KG1 (cell line): Measurements from ENCODE around the gene LMTK3.

Source experiments
- DNase-seq: peaks from one replicate; lab custom pipeline; 2025; lab: John Stamatoyannopoulos, UW

The LMTK3 gene, protein sequence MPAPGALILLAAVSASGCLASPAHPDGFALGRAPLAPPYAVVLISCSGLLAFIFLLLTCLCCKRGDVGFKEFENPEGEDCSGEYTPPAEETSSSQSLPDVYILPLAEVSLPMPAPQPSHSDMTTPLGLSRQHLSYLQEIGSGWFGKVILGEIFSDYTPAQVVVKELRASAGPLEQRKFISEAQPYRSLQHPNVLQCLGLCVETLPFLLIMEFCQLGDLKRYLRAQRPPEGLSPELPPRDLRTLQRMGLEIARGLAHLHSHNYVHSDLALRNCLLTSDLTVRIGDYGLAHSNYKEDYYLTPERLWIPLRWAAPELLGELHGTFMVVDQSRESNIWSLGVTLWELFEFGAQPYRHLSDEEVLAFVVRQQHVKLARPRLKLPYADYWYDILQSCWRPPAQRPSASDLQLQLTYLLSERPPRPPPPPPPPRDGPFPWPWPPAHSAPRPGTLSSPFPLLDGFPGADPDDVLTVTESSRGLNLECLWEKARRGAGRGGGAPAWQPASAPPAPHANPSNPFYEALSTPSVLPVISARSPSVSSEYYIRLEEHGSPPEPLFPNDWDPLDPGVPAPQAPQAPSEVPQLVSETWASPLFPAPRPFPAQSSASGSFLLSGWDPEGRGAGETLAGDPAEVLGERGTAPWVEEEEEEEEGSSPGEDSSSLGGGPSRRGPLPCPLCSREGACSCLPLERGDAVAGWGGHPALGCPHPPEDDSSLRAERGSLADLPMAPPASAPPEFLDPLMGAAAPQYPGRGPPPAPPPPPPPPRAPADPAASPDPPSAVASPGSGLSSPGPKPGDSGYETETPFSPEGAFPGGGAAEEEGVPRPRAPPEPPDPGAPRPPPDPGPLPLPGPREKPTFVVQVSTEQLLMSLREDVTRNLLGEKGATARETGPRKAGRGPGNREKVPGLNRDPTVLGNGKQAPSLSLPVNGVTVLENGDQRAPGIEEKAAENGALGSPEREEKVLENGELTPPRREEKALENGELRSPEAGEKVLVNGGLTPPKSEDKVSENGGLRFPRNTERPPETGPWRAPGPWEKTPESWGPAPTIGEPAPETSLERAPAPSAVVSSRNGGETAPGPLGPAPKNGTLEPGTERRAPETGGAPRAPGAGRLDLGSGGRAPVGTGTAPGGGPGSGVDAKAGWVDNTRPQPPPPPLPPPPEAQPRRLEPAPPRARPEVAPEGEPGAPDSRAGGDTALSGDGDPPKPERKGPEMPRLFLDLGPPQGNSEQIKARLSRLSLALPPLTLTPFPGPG (N-terminal part only)

GRCh38 chr19:48511800-48512503 lies at the start of gene LMTK3:
TSS of gene LMTK3 (minus strand) at chr19:48511835. CDS start at chr19:48511576, 259 bp downstream.
- no peak for DNase-seq

- DNase-seq: no peak
Measured at GRCh38 chr19:48561412-48561811, 49.8 kb upstream of the LMTK3 start.

- no peak for DNase-seq
Measured at GRCh38 chr19:48560095-48560530, 48.5 kb upstream of the LMTK3 start.

DNA sequence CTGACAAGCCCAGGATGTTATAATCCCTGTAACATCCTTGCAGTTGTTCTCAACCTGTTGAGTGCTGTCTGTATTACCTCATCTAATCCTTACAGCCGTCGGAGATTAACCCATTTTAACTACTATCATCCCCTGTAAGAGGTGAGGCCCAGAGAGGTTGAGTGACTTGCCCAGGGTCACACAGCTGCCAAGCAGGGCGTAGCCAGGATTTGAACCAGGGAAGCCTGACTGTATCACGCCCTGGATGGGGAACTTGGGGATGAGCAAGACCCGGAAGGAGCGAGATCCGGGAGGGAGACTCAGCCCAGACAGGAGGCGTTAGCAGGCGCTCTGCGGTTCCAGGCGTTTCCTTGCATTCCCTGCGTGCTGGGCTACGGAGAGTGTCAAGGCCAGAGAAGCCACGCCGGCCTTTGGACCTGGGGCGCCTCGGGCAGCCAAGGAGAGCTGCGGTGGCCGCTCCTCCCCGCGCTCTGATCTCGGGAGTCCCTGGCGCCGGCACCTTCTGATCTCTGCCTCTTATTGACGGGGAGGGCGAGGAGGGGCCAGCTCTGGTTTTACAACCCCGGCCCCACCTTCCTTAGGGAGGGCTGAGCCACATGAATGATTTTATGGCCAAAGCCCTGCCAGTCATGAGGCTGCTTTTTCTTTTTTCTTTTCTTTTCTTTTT lies 46.5 kb upstream of the LMTK3 start:
- DNase-seq: no peak

GRCh38 chr19:48556825-48557224 lies 45.2 kb upstream of the LMTK3 start:
- no peak for DNase-seq

GRCh38 chr19:48556163-48556562 lies 44.5 kb upstream of the LMTK3 start:
- DNase-seq: no peak

- DNase-seq: no peak
Measured at GRCh38 chr19:48554385-48555091, 42.9 kb upstream of the LMTK3 start.

DNA sequence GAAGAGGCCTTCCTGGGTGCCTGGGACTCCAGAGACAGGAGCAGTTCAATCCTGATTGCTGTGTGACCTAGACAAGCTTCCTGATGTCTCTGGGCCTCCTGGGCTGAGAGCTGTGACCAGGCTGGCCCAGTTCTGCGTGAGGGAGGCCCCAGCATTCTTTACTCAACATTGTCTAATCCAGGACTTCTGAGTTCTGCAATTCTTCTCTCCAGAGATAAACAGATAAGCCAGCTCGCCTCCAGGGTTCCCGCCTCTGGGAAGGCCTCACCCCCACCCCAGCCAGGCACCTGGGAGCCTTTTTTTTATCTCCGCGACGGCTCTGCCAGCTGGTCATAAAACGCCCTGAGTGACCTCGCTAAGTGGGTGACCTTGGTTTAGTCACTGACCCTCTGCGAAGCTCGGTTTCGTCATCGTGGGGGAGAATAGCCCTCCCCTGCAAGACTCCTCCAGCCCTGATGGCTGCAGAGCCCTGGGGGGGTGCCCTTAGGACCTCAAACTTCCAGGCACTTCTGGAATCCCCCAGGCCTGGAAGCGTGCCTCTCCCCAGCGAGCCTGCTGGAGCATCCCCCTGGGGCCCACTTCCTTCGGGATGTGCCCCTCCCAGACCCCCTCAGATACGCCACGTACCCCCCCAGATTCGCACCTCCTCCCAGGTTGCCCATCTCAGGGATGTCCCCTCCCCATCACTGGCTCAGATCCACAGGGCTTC lies 42.2 kb upstream of the LMTK3 start:
- no peak for DNase-seq

DNA sequence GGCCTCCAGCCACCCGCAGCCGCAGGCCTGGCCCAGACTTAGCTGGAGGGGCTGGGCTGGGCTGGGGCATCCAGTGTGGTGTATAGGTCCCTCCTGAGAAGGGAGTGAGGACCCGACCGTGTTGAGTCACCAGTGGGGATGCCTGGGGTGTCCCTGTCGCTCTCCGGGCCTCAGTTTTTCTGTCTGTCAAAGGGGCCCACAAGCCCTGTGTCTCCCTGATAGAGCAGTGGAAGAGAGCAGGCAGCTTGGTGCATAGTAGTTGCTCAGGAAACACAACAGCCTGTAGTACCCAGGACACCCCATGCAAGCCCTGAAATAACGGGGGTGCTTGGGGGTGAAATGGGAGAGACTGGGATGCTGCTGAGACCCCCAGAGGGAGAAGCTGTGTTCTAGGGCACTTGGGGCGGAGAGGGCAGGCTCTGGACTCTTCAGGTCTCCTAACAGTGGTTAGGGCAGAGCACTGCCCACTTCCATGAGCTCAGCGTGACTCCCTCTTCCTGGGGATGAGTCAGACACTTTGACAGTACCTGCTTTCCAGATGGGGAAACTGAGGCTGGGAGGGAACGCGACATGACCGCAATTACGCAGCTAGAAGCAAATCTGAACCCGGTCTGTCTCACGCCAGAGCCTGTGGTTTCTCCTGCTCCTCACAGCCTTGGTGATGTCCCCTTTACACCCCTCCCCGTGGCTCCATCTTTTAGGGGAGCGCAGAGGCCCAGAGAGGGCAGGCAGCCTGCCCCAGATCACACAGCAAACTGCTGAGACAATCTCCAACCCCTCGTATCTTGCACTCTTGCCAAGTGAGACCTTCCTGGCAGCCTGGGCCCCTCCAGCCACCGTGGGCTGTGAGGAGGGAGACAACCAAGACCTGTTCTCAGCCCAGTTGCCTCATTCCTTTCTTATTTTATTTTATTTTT lies 41.0 kb upstream of the LMTK3 start:
- DNase-seq: no peak

GRCh38 chr19:48551437-48552302 lies 40.0 kb upstream of the LMTK3 start, which contains the start of gene SULT2B1:
TSS of gene SULT2B1 (plus strand) at chr19:48552172. CDS start at chr19:48552253, 81 bp downstream.
- no peak for DNase-seq

GRCh38 chr19:48549380-48549779 lies 37.7 kb upstream of the LMTK3 start:
- DNase-seq: no peak

DNA sequence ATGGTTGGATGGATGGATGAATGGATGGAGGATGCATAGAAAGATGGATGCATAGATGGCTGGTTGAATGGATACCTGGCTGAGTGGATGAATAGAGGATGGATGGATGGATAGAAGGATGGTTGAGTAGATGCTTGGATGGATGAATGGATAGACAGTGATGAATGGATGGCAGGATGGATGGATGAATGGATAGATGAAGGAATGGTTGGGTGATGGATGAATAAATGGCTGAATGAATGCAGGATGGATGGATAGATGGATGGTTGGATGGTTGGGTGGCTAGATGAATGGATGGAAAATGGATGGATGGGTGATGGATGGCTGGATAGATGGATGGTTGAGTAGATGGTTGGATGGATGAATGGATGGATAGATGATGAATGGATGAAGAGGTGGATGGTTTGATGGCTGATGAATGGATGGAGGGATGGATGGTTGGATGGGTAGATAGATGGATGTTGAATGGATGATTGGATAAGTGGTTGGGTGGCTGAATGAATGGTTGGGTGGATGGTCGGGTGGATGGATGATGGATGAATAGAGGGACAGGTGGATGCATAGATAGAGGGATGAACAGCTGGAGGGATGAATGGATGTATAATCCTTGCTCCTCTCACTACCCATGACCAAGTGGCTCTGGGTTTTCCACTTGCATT lies 36.7 kb upstream of the LMTK3 start:
- DNase-seq: no peak

GRCh38 chr19:48547722-48548121 lies 36.1 kb upstream of the LMTK3 start:
- DNase-seq: no peak

- DNase-seq: no peak
Measured at GRCh38 chr19:48544856-48545750, 33.5 kb upstream of the LMTK3 start.

DNA sequence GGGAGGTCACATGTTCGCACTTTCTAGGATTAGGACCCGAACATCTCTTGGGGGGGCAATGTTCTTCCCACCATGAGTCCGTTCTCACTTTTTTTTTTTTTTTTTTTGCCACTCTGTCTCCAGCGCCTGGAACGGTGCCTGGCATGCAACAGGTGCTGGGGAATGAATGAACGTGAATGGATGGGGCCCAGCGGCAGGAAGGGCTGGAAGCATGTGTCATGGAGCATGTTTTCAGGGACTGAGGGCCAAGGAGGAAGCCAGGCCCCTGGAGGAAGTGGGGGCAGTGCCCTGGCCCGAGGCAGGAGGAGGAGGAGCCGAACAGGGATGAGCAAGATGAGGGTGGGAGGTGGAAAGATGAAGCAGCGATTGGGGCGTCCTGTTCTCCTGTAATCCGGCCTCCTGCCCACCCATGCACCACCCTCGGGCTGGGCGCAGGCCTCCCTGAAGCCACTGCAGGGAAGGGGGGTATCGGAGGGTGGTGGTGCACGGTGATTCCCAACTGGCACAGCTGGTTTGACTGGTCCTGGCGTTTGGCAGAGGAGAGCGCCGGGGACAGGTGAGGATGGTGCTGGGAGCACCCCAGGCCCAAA lies 31.6 kb upstream of the LMTK3 start:
- DNase-seq: no peak

DNA sequence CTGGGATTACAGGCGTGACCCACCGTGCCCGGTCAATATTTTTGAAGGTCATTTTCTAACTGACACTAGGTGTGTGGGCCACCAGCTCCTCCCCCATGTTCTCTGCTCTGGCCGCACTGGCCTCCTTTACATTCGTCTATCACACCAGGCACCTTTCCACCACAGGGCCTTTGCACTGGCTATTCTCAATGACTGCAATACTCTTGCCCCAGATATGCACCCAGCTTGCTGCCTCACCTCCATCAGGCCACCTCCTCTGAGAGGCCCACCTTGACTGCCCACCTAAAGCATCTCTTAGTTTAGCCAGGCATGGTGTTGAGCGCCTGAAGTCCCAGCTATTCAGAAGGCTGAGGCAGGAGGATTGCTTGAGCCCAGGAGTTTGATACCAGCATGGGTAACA lies 30.2 kb upstream of the LMTK3 start:
- no peak for DNase-seq
